NCI-H2171 (cell line): ENCODE data around the gene ERC1.

Experiments
- DNase-seq: peaks from one replicate; lab custom pipeline; 2025; lab: John Stamatoyannopoulos, UW

The ERC1 gene

GRCh38 chr12:1453810-1454209 lies 462.8 kb downstream of the ERC1 start:
- no peak for DNase-seq

- no peak for DNase-seq
These were observed 465.9 kb downstream of the ERC1 start for GRCh38 chr12:1456885-1457284.

DNA sequence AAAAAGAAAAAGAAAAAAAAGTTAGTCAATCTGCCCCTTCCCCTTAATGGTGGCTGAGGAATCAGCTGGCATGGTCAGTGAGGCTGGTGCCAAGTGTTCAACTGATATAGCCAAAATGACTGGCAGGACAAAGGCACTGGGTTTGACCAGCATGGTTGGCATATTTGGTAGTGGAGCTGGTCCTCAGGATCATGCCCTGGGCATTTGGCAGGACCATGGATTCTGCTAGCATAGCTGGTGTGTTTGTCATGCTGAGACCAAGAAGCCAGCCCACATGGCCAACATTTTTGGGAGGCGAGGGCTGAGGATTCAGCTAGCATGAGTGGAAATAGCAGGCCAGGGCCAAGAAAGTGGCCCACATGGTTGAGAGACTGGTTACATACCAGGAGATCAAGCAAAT lies 466.9 kb downstream of the ERC1 start:
- DNase-seq = no peak

- no peak for DNase-seq
These were observed 468.3 kb downstream of the ERC1 start for GRCh38 chr12:1459339-1459738.

- DNase-seq = no peak
These were observed 472.3 kb downstream of the ERC1 start for GRCh38 chr12:1463073-1463905.

GRCh38 chr12:1464925-1465324 lies 473.9 kb downstream of the ERC1 start:
- peak; percentile 14 for DNase-seq

DNA sequence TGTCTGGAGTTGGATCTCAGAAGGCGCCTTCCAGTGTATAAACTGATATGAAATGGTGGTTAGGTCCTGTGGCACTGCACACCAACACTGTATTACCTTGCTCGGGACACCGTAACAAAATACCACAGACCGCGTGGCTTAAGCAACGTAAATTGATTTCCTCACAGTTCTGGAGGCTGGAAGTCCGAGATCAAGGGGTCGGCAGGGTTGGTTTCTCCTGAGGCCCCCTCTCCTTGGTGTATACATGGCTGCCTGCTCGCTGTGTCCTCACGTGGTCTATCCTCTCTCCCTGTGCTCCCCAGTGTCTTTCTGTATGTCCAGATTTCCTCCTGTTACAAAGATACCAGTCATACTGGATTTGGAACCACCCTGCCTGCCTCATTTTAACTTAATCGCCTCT lies 475.0 kb downstream of the ERC1 start:
- DNase-seq = no peak

DNA sequence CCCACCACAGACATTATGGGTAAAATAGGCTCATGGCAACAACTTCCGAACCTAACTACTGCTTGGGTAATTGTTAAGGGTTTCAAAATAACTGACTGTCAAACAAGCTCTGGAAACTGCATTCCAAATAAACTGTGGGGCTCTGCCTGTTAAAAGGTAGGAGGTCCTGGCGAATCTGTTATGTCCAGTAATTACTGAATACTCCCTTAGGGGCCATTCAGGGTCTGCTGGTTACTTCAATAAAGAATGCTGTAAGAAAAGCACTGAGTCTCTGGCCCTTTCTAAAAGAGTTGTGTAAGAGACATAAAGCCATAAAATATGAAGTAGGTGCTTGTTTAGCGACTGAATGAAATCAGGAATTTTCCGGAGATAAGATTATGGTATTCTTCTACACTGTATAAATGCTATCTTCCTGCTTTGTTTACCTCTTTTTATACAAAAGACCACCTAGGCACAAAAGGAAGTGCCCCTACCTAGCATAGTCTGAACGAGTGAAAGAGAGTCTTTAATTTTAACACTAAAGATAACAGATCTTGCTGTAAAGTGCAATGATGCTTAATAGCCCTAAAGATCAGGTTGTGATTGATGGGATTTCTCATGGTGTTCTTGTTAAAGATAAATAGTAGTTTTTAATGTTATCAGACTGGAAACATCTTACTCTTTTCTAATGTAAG lies 475.6 kb downstream of the ERC1 start:
- DNase-seq = no peak

- DNase-seq = no peak
These were observed 476.7 kb downstream of the ERC1 start for GRCh38 chr12:1467710-1468109.

DNA sequence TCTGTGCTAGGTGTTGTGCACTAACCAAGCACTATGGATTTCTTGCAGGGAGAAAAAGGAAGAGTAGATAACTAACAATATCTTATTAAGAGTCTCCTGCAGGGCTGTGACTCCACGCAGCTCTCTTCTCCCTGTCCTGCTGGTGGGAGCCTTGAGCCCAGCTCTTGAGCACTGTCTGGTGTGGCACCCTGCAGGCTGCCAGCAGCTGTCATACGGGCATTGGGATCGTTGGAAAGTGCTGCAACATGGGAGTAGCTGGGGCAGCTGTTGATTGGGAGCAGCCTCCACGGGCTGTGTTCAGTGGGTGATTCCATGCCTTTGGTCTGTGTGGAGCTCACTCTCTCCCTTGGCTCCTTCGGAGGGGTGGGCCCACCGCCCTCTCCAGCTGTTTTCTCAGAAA lies 478.0 kb downstream of the ERC1 start:
- DNase-seq = peak; percentile 25

GRCh38 chr12:1470051-1470450 lies 479.0 kb downstream of the ERC1 start:
- DNase-seq = no peak

- DNase-seq = no peak
These were observed 480.2 kb downstream of the ERC1 start for GRCh38 chr12:1471224-1471623.

DNA sequence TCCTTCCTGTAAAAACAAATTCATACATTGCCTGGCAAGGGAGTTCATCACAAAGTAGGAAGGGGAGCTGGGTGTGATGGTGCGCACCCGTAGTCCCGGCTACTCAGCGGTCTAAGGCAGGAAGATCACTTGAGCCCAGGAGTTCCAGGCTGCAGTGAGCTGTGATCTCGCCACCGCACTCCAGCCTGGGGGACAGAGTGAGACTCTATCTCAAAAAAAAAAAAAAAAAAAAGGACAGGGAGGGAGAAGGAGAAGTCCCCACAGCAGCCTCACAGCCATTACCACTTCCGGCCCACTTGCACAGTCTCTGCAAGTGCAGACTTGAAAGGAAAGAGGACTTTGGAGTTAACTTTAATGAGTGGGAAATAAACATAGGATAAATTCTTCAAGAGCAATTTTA lies 482.4 kb downstream of the ERC1 start:
- DNase-seq = no peak

DNA sequence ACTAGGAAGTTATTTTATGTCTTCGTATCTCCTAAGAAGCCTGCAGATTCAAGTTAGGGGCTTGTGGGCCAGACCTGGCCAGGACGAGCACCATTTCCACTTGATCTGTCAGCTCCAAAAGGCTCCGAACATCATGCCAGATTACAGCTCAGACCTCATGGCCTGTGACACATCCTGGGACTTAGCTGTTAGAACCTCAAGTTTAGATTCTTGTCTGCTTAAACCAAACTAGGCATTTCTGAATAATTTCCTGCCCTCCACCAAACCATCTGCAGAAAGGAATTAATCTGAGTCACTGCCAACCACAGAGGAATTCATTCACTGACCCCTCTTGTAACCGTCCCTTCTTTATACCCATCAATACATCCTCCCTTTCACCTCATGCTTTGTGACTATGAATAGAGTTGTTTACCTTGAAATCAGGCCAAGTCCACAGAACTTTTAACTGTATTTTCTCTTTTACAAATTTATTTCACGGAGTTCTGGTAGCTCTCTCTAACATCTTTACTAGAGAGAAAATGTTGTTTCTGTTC lies 483.1 kb downstream of the ERC1 start:
- DNase-seq = no peak

DNA sequence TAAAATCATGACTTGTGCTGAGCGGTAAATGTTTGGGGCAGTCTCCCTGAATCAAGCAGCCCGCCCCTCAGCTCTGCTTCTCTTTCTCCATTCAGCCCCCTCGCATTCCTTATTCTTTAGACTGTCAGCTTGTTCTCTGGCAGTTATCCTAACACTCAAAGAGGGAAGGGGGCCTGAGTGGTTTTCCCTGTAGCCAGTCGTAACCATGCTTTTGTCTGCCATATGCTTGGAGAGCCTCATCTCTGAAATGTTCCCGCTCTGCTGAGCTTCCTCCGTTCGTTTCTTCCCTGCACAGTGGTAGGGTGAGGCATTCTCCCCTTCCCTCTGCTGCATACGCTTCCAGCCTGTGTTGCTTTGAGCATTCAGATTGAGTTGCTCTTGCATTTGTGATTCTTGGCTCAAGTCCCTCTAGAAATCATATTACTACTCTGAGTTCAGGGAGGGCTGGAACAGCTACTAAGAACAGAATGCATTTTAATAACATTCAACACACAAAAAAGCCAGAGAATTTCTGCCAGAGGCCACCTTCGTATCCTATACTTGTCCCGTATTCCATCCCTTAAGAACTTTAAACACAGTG lies 483.6 kb downstream of the ERC1 start:
- no peak for DNase-seq

DNA sequence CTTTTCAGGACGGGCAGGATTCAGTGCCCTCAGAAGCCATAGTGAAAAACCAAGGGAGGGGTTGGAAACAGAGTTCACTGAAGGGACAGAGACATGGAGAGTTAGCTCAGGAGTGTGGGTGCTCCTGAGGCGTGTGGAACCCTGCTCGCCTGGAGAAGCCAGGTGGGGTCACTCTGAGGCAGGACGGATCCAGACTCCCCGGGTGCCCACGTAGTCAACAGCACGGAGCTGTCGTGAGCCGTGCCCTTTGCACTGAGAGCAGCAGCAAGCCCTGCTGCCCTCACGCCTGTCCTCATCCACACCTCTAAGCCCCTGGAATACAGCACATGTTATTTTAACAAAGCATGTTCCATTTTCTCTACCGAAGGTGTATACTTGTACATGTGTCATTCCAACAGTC lies 488.6 kb downstream of the ERC1 start:
- DNase-seq = no peak

DNA sequence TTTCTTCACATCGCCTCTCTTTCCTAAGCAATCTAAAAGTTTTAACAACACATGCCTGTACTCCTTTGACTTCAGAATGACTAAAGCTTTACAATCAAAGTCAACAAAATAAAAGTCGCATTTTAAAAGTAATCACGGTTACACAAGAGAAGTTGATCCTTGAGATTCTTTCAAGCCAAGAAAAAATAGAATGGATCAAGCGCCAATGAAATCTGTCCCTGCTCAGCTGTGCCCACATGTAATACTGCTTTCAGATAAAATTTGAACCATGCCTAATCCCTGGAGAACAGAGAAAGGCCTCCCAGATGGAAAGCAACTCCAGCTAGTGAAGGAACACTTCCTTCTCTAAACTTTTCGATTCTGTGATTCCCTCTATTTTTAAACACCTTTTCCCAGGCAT lies 490.3 kb downstream of the ERC1 start:
- no peak for DNase-seq

DNA sequence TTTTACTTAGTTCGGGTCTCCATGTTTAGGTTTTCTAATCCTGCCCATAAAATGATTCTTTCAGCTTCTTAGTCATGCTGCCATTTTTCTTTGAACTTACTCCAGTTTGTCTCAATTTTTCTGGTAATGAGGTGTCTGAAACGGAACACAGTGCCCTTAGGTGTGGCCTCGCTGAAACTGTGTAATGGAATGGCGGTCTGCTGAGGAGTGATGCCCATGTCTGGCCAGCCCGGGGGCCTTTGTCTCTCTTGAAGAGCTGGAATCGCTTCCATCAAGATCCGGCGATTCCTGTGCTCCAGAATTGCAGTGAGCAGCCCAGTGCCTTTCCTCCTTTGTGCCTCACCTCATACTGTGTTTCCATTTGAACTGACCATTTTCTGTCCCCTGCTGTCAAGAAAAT lies 490.9 kb downstream of the ERC1 start:
- DNase-seq = no peak

- no peak for DNase-seq
These were observed 497.9 kb downstream of the ERC1 start for GRCh38 chr12:1488908-1489381.

DNA sequence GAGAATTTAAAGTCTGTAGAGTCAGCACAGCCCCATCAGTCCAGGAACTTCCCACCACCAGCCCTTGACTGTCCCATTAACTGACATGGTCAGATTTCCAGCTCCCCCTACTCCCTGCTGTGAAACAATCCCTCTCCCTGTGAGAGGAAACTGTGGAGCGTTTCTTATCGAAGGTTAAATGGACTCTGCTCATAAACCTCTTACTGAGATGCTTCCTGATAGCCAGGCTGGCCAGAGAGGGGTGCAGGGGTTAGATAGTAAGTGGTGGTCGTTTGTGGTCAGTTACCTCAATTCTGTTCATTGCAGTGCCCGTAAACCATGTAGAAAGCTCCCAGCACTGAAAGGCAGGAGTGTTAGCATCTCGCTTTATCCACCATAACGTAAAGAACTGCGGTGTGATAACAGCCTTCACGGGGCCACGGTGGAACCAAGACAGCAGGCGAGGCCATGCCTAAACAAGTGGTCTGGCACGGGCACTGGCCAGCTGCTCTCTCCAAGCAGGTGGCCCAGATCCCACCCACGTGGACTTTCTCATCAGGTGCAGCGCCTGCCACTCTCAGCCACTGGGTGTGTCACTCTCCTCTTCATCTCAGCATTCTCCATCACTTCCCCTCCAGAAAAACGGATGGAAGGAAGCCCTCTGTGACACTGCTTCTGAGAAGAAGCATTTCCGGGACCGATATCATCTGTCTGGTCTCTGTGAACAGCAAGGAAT lies 501.1 kb downstream of the ERC1 start:
- DNase-seq = no peak

GRCh38 chr12:1493781-1494565 lies 502.9 kb downstream of the ERC1 start:
- DNase-seq = no peak
